HEK293T (cell line): ENCODE results near the gene ACTR1B.

Experiments
- BHLHE40 ChIP-seq: fragments of 450-650 bp; IDR thresholded peaks from 2 replicates; pipeline ENCODE4 v1.6.1; 2016; ENCODE audit warnings: mild to moderate bottlenecking, moderate library complexity, borderline replicate concordance
- FOXM1 ChIP-seq: fragments of 450-650 bp; IDR thresholded peaks from 2 replicates; pipeline ENCODE4 v1.6.1; 2017; ENCODE audit warnings: mild to moderate bottlenecking, borderline replicate concordance
- L3MBTL2 ChIP-seq: fragments of 450-650 bp; conservative IDR thresholded peaks from 2 replicates; pipeline ENCODE4 v1.6.1; 2016; ENCODE audit warnings: mild to moderate bottlenecking
- NFRKB ChIP-seq: fragments of 450-650 bp; IDR thresholded peaks from 2 replicates; pipeline ENCODE4 v1.6.1; 2016; ENCODE audit warnings: mild to moderate bottlenecking, moderate library complexity
- SP1 ChIP-seq: fragments of 450-650 bp; IDR thresholded peaks from 2 replicates; pipeline ENCODE4 v1.6.1; 2017
- SUZ12 ChIP-seq: fragments of 450-650 bp; IDR thresholded peaks from 2 replicates; pipeline ENCODE4 v1.6.1; 2016; ENCODE audit warnings: mild to moderate bottlenecking
- TF ChIP-seq, protein P1 (sequence below): fragments of 450-650 bp; IDR thresholded peaks from 2 replicates; pipeline ENCODE4 v1.6.1; 2016

DNA sequence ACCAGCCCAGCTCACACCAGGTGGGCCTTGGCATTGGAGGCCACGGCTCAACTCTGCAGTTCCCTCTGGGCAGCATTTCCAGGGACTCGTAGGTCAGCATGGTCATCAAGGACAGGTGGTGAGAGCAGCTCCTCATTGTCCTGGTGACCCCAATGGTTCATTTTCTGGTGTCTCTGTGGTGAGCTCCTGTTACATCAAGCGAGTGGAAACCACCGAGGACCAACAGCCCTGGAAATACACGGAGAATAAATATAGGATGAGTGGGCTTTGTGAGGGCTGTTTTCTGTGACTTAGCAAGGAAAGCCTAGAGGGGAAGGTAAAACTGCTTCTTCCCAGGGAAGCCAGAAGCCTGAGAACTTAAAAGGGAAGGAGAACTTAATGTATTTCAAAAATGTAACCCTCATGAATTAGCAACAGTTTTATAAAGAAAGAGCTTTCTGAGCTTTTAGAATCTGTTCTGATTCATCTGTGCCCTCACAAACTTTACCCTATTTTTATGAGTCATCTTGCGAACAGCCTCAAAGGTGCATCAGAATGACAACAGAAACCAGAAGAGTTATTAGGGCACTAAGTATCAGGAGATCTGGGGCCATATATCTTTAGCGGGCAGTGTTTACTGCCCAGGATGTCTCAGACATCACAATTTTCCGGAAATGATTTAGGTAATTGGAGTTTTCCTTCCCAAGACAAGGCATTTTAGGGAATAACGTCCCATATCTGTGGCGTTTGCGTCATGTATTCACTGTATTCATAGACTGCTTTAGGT lies 24.4 kb upstream of the ACTR1B start:
- TF ChIP-seq FOXM1 (no peak), NFRKB (no peak), BHLHE40 (no peak), SUZ12 (no peak), L3MBTL2 (no peak), SP1 (no peak)
- TF ChIP-seq, protein P1, sequence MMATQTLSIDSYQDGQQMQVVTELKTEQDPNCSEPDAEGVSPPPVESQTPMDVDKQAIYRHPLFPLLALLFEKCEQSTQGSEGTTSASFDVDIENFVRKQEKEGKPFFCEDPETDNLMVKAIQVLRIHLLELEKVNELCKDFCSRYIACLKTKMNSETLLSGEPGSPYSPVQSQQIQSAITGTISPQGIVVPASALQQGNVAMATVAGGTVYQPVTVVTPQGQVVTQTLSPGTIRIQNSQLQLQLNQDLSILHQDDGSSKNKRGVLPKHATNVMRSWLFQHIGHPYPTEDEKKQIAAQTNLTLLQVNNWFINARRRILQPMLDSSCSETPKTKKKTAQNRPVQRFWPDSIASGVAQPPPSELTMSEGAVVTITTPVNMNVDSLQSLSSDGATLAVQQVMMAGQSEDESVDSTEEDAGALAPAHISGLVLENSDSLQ = no peak
